ENCODE data around the gene KANK3. TPM values are rescaled to one million over a fixed set of nuclear protein-coding genes. Genes with fewer than 3 reads are reported as not detected.

The KANK3 gene
- polyA plus RNA-seq, 1 donor from 2014 or later: 2.8 TPM

DNA sequence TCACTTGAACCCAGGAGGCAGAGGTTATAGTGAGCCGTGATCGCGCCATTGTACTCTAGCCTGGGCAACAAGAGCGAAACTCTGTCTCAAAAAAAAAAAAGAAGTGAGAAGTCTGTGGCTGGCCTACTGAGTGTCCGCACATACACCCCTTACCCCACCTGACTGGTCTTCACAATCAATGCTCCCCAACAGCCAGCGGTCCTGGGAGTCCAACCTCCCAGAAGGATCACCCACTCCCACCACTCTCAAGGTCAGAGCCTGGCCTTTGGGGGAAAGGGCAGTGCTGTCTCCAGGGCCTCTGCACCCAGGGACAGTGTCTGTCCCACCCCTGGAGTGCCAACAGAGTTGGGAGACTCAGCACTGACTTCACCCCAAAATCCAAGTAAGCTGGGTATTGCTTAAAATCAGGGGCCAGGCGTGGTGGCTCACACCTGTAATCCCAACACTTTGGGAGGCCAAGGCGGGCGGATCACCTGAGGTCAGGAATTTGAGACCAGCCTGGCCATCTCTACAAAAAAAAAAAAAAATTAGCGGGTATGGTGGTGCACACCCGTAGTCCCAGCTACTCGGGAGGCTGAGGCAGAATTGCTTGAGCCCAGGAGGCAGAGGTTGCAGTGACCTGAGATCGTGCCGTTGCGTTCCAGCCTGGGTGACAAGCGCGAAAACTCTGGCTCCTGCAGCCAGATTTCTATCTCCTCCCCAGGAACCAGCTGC lies 32.6 kb downstream of the KANK3 start:
- Histone ChIP-seq H3K79me2 (replicated peaks; ENCODE audit: insufficient read depth, low read length) (peaks cover 17% of the 10 kb centered on the region), H3F3A (ENCODE audit: insufficient read depth, low read length, poor library complexity, severe bottlenecking) (no peaks in the 10 kb centered on the region), H4K20me1 (ENCODE audit: insufficient read depth) (no peaks in the 10 kb centered on the region), H3K36me3 (ENCODE audit: insufficient read depth, low read length) (no peaks in the 10 kb centered on the region), H3K4me3 (ENCODE audit: low read length) (no peak overlapping the region), H3K27me3 (ENCODE audit: insufficient read depth, low read depth, low read length) (no peaks in the 10 kb centered on the region), H3K9ac (ENCODE audit: low read length) (no peak overlapping the region), H2AFZ (ENCODE audit: low read depth, low read length) (no peak overlapping the region), H3K9me3 (ENCODE audit: low read length) (no peaks in the 10 kb centered on the region), H3K4me2 (ENCODE audit: low read length) (no peak overlapping the region), H3K9me2 (ENCODE audit: insufficient read depth, low read length) (no peaks in the 10 kb centered on the region), H3K27ac (ENCODE audit: low read length) (no peak overlapping the region)
- TF ChIP-seq POLR2AphosphoS5 (IDR thresholded peaks at IDR 0.05) (no peak), EP300 (conservative IDR thresholded peaks at IDR 0.05; ENCODE audit: poor library complexity, severe bottlenecking) (no peak), SMC3 (conservative IDR thresholded peaks at IDR 0.05; ENCODE audit: poor library complexity) (no peak), RAD21 (conservative IDR thresholded peaks at IDR 0.05) (no peak)

DNA sequence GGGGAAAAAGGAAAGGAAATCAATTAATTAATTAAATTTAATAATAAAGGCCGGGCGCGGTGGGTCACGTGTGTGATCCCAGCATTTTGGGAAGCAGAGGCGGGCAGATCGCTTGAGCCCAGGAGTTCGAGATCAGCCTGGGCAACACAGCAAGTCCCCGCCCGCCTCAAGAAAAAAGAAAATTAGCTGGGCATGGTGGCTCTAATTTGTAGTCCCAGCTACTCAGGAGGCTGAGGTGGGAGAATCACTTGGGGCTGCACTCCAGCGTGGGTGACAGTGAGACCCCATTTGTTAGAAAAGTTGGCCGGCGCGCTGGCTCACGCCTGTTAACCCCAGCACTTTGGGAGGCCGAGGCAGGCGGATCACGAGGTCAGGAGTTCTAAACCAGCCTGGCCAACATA lies 34.2 kb downstream of the KANK3 start:
- H3K9ac ChIP-seq (ENCODE audit: low read length): peak overlapping the region; percentile 84
- no peaks in the 10 kb centered on the region for H3K36me3 ChIP-seq (ENCODE audit: insufficient read depth, low read length)
- no peaks in the 10 kb centered on the region for H3K9me3 ChIP-seq (ENCODE audit: low read length)
- peaks cover 17% of the 10 kb centered on the region for H3K79me2 ChIP-seq (replicated peaks; ENCODE audit: insufficient read depth, low read length)
- no peaks in the 10 kb centered on the region for H3K27me3 ChIP-seq (ENCODE audit: insufficient read depth, low read depth, low read length)
- H4K20me1 ChIP-seq (ENCODE audit: insufficient read depth): no peaks in the 10 kb centered on the region
- H3K4me2 ChIP-seq (ENCODE audit: low read length): peak overlapping the region; percentile 93
- no peaks in the 10 kb centered on the region for H3K9me2 ChIP-seq (ENCODE audit: insufficient read depth, low read length)
- peak overlapping the region; percentile 81 for H3K27ac ChIP-seq (ENCODE audit: low read length)
- H3F3A ChIP-seq (ENCODE audit: insufficient read depth, low read length, poor library complexity, severe bottlenecking): no peaks in the 10 kb centered on the region
- H2AFZ ChIP-seq (ENCODE audit: low read depth, low read length): peak overlapping the region; percentile 92
- H3K4me3 ChIP-seq (ENCODE audit: low read length): peak overlapping the region; percentile 83
- TF ChIP-seq POLR2AphosphoS5 (IDR thresholded peaks at IDR 0.05) (no peak), TAF1 (IDR thresholded peaks at IDR 0.05; ENCODE audit: low read depth) (no peak), MXI1 (conservative IDR thresholded peaks at IDR 0.05; ENCODE audit: poor library complexity, severe bottlenecking) (no peak), EP300 (conservative IDR thresholded peaks at IDR 0.05; ENCODE audit: poor library complexity, severe bottlenecking) (no peak), EZH2 (IDR thresholded peaks at IDR 0.05; ENCODE audit: borderline replicate concordance, insufficient read depth, low read length, poor library complexity, severe bottlenecking) (no peak), SMC3 (conservative IDR thresholded peaks at IDR 0.05; ENCODE audit: poor library complexity) (no peak), RAD21 (conservative IDR thresholded peaks at IDR 0.05) (no peak)
- TF ChIP-seq, protein P1, sequence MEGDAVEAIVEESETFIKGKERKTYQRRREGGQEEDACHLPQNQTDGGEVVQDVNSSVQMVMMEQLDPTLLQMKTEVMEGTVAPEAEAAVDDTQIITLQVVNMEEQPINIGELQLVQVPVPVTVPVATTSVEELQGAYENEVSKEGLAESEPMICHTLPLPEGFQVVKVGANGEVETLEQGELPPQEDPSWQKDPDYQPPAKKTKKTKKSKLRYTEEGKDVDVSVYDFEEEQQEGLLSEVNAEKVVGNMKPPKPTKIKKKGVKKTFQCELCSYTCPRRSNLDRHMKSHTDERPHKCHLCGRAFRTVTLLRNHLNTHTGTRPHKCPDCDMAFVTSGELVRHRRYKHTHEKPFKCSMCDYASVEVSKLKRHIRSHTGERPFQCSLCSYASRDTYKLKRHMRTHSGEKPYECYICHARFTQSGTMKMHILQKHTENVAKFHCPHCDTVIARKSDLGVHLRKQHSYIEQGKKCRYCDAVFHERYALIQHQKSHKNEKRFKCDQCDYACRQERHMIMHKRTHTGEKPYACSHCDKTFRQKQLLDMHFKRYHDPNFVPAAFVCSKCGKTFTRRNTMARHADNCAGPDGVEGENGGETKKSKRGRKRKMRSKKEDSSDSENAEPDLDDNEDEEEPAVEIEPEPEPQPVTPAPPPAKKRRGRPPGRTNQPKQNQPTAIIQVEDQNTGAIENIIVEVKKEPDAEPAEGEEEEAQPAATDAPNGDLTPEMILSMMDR (IDR thresholded peaks at IDR 0.05; ENCODE audit: poor library complexity, severe bottlenecking): no peak
- TF ChIP-seq, protein P2, sequence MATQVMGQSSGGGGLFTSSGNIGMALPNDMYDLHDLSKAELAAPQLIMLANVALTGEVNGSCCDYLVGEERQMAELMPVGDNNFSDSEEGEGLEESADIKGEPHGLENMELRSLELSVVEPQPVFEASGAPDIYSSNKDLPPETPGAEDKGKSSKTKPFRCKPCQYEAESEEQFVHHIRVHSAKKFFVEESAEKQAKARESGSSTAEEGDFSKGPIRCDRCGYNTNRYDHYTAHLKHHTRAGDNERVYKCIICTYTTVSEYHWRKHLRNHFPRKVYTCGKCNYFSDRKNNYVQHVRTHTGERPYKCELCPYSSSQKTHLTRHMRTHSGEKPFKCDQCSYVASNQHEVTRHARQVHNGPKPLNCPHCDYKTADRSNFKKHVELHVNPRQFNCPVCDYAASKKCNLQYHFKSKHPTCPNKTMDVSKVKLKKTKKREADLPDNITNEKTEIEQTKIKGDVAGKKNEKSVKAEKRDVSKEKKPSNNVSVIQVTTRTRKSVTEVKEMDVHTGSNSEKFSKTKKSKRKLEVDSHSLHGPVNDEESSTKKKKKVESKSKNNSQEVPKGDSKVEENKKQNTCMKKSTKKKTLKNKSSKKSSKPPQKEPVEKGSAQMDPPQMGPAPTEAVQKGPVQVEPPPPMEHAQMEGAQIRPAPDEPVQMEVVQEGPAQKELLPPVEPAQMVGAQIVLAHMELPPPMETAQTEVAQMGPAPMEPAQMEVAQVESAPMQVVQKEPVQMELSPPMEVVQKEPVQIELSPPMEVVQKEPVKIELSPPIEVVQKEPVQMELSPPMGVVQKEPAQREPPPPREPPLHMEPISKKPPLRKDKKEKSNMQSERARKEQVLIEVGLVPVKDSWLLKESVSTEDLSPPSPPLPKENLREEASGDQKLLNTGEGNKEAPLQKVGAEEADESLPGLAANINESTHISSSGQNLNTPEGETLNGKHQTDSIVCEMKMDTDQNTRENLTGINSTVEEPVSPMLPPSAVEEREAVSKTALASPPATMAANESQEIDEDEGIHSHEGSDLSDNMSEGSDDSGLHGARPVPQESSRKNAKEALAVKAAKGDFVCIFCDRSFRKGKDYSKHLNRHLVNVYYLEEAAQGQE (IDR thresholded peaks at IDR 0.05; ENCODE audit: borderline replicate concordance): no peak

Measured in neural cell (in vitro differentiated cells).